Endothelial cell of umbilical vein (primary cell): ENCODE measurements around the gene PKD2L1.
A peak's percentile ranks its signal among the peaks of the same experiment; 100 is the strongest.

ENCODE experiments used
- EZH2 ChIP-seq: IDR thresholded peaks from 2 replicates; pipeline ENCODE4 v1.6.1; 2012; ENCODE audit warnings: borderline replicate concordance, low read depth, mild to moderate bottlenecking, moderate library complexity, low read length, inconsistent platforms; ENCODE audit not compliant: severe bottlenecking
- MYC ChIP-seq: IDR thresholded peaks from one replicate; pipeline ENCODE4 v1.6.1; 2011; ENCODE audit warnings: mild to moderate bottlenecking, low read depth, low read length
- POLR2A ChIP-seq: IDR thresholded peaks from 2 replicates; pipeline ENCODE4 v1.6.1; 2012; ENCODE audit warnings: low read depth, mild to moderate bottlenecking, control low read depth, low read length
- POLR2AphosphoS5 ChIP-seq: IDR thresholded peaks from 2 replicates; pipeline ENCODE4 v1.6.1; 2012; ENCODE audit warnings: low read depth, mild to moderate bottlenecking, control low read depth, low read length, moderate library complexity; ENCODE audit not compliant: insufficient read depth
- TF ChIP-seq, protein P1 (sequence below), 2 donors: IDR thresholded peaks; 1 replicate in 1 of 2; 2 replicates in 1 of 2; pipeline ENCODE4 v1.5.1; 2011; ENCODE audit warnings: low read length in 2 of 2, mild to moderate bottlenecking in 2 of 2, moderate library complexity in 2 of 2, control low read depth in 1 of 2, inconsistent platforms in 1 of 2, low read depth in 1 of 2; ENCODE audit not compliant: insufficient read depth in 1 of 2; ENCODE audit errors: extremely low read depth in 1 of 2

DNA sequence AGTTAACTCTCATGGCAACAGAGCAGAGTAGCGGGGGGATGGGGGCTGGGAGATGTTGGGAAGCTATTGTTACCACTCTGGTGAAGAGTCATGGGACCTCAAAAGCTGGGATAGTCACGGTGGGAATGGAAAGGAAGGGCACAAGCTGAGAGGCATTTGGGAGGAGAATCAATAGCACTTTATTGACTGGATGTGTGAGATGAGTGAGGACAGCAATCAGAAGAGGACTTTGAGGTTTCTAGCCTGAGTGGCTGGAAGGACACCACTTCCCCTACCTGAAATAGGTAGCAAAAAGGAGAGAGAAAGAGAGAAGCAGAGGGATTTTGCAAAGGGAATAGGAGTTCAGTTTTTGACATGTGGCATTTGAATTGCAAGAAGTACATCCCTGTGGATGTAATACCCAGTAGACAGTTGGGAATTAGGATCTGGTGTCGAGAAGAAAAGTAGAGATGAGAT is 44.2 kb upstream of the PKD2L1 start:
- TF ChIP-seq, protein P1, sequence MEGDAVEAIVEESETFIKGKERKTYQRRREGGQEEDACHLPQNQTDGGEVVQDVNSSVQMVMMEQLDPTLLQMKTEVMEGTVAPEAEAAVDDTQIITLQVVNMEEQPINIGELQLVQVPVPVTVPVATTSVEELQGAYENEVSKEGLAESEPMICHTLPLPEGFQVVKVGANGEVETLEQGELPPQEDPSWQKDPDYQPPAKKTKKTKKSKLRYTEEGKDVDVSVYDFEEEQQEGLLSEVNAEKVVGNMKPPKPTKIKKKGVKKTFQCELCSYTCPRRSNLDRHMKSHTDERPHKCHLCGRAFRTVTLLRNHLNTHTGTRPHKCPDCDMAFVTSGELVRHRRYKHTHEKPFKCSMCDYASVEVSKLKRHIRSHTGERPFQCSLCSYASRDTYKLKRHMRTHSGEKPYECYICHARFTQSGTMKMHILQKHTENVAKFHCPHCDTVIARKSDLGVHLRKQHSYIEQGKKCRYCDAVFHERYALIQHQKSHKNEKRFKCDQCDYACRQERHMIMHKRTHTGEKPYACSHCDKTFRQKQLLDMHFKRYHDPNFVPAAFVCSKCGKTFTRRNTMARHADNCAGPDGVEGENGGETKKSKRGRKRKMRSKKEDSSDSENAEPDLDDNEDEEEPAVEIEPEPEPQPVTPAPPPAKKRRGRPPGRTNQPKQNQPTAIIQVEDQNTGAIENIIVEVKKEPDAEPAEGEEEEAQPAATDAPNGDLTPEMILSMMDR (IDR thresholded peaks at IDR 0.05; ENCODE audit: extremely low read depth in 1 of 2, insufficient read depth in 1 of 2, low read depth in 1 of 2, low read length in 2 of 2): no peak
- TF ChIP-seq MYC (no peak), POLR2A (no peak), POLR2AphosphoS5 (peak; percentile 40), EZH2 (no peak)
